PC-9 (cell line): ENCODE data around the gene DIS3L. TPM values are rescaled to one million over a fixed set of nuclear protein-coding genes. Genes with fewer than 3 reads are reported as not detected.

Experiments
- BruUV-seq: library from RNA; stranded (reverse); fragments of 400-500 nt; replicated peaks from 2 replicates; lab custom pipeline; 2021; lab: Mats Ljungman, UMichigan
- CTCF ChIA-PET: fragments of 300-600 bp; sonication (Branson Sonifier 250); formaldehyde crosslinking; loops from one replicate; lab custom pipeline; 2022; ENCODE audit warnings: antibody characterized with exemption; lab: Charles Lee
- POLR2A ChIA-PET: fragments of 300-600 bp; sonication (Branson Sonifier 250); formaldehyde crosslinking; loops from one replicate; lab custom pipeline; 2022; ENCODE audit warnings: antibody characterized with exemption; ENCODE audit not compliant: unreplicated experiment; lab: Charles Lee
- DNase-seq, 2 experiments: peaks; one replicate each; pipeline versions ENCODE4 v3.0.0 to v3.0.0-alpha.2; 2015 to 2022; ENCODE audit warnings: mixed read lengths in 1 of 2
- H2AFZ ChIP-seq: fragments of 200-600 bp; sonication (generic); 2 replicates; pipeline ENCODE4 v1.8.1; 2017; ENCODE audit warnings: antibody characterized with exemption
- H3F3A ChIP-seq: fragments of 200-600 bp; sonication (generic); 2 replicates; pipeline ENCODE4 v1.8.1; 2017; ENCODE audit warnings: antibody characterized with exemption, mild to moderate bottlenecking, low read depth; ENCODE audit not compliant: insufficient read depth
- H3K27ac ChIP-seq: fragments of 200-600 bp; sonication (generic); 2 replicates; pipeline ENCODE4 v1.6.1; 2016; ENCODE audit warnings: mixed run types
- H3K27me3 ChIP-seq: fragments of 200-600 bp; sonication (generic); 2 replicates; pipeline ENCODE4 v1.6.1; 2016; ENCODE audit warnings: low read depth, mixed run types; ENCODE audit not compliant: insufficient read depth
- H3K36me3 ChIP-seq: fragments of 200-600 bp; sonication (generic); 2 replicates; pipeline ENCODE4 v1.6.1; 2016; ENCODE audit warnings: low read depth, mixed run types
- H3K4me1 ChIP-seq: fragments of 200-600 bp; sonication (generic); replicated peaks from 2 replicates; pipeline ENCODE4 v1.6.1; 2016; ENCODE audit warnings: mixed run types; ENCODE audit not compliant: insufficient read depth
- H3K4me2 ChIP-seq: fragments of 200-600 bp; sonication (generic); 2 replicates; pipeline ENCODE4 v1.6.1; 2017; ENCODE audit warnings: mixed run types
- H3K4me3 ChIP-seq: fragments of 200-600 bp; sonication (generic); 2 replicates; pipeline ENCODE4 v1.6.1; 2016; ENCODE audit warnings: mixed run types
- H3K79me2 ChIP-seq: fragments of 200-600 bp; sonication (generic); 2 replicates; pipeline ENCODE4 v1.6.1; 2017; ENCODE audit warnings: low read depth, mixed run types
- H3K9me2 ChIP-seq: fragments of 200-600 bp; sonication (generic); 2 replicates; pipeline ENCODE4 v1.8.1; 2017; ENCODE audit warnings: mild to moderate bottlenecking; ENCODE audit not compliant: insufficient read depth
- H3K9me3 ChIP-seq: fragments of 200-600 bp; sonication (generic); 2 replicates; pipeline ENCODE4 v1.8.1; 2016; ENCODE audit warnings: low read depth; ENCODE audit not compliant: insufficient read depth
- H4K20me1 ChIP-seq: fragments of 200-600 bp; sonication (generic); 2 replicates; pipeline ENCODE4 v1.8.1; 2017; ENCODE audit not compliant: insufficient read depth
- EZH2 ChIP-seq: fragments of 200-600 bp; sonication (generic); IDR thresholded peaks from 2 replicates; pipeline ENCODE4 v1.8.0; 2017; ENCODE audit warnings: antibody characterized with exemption, low read depth
- intact Hi-C: fragments of 100-400 bp; cut with micrococcal nuclease; formaldehyde crosslinking; loops from one replicate; pipeline ENCODE4 v1.10.0; 2022; ENCODE audit not compliant: unreplicated experiment
- total RNA-seq: library from RNA; stranded (reverse); gene quantifications from 2 replicates; pipeline ENCODE4 v1.2.3, GENCODE V29; 2021
- TF ChIP-seq, protein P1 (sequence below): fragments of 200-600 bp; sonication (generic); conservative IDR thresholded peaks from 2 replicates; pipeline ENCODE4 v1.6.1; 2017; ENCODE audit warnings: mixed run types, antibody characterized with exemption, mild to moderate bottlenecking, moderate library complexity

Gene DIS3L
- total RNA-seq, 1 experiment from 2014 or later: 27.7 TPM

DNA sequence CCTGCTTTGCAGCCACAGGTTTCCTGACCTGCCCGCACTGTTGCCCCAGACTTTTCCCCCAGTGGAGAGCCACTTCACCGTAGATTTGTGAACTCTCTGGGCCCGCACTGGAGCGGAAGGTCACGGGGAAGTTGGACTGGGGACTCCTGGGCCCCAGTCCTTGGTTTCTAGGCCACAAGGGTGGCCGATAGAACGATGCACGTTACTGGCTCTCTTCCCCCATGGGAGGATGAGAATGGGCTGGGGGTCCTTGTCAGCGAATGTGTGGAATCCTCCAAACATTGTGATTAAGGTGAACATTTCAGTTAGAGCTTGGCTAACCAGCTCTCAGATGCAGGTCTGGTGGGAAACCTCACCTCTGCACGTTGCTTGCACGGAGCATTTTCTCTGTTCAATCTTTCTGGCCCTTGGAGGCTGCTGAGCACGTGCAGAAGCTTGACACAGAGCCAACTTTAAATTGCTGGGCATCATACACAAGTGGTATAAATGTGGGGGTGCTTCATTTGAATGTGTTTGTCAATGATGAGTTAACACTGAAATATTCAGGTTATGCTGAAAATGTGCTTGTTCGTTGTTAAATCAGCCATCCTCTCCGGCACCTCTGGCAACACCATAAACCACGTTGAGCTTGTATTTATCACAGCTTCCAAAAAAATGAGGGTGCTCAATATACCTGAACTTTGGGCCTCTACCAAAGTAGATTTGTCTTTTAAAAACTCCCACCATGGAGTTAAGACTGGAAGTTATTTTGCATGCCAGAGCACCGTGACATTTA is 976 bp downstream of the DIS3L start:
- H4K20me1 ChIP-seq: no peaks in the 10 kb centered on the region
- CTCF ChIA-PET: no interaction called here
- H3K4me1 ChIP-seq: peaks cover 28% of the 10 kb centered on the region
- H3K79me2 ChIP-seq: peaks cover 19% of the 10 kb centered on the region
- POLR2A ChIA-PET: interaction anchor here (0.6 to 0.7 kb wide), 6 partner anchors 18 to 332 kb away, joined by 3 to 6 read pairs (median 5); no protein-coding TSS in a partner anchor
- H3K9me2 ChIP-seq: no peaks in the 10 kb centered on the region
- H3F3A ChIP-seq: peaks cover 15% of the 10 kb centered on the region
- peak overlapping the region; percentile 57 for H3K27ac ChIP-seq
- peak overlapping the region; percentile 81 for H3K4me2 ChIP-seq
- peak overlapping the region; percentile 78 for H2AFZ ChIP-seq
- DNase-seq: peak; percentile 40 to 79
- no peaks in the 10 kb centered on the region for H3K36me3 ChIP-seq
- TF ChIP-seq, protein P1, sequence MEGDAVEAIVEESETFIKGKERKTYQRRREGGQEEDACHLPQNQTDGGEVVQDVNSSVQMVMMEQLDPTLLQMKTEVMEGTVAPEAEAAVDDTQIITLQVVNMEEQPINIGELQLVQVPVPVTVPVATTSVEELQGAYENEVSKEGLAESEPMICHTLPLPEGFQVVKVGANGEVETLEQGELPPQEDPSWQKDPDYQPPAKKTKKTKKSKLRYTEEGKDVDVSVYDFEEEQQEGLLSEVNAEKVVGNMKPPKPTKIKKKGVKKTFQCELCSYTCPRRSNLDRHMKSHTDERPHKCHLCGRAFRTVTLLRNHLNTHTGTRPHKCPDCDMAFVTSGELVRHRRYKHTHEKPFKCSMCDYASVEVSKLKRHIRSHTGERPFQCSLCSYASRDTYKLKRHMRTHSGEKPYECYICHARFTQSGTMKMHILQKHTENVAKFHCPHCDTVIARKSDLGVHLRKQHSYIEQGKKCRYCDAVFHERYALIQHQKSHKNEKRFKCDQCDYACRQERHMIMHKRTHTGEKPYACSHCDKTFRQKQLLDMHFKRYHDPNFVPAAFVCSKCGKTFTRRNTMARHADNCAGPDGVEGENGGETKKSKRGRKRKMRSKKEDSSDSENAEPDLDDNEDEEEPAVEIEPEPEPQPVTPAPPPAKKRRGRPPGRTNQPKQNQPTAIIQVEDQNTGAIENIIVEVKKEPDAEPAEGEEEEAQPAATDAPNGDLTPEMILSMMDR: no peak
- TF ChIP-seq EZH2: no peak
- no peaks in the 10 kb centered on the region for H3K9me3 ChIP-seq
- intact Hi-C loops: loop anchor here (2.0 to 10.0 kb wide), 3 partner anchors 202 to 680 kb away; partner anchors contain the start of genes INTS14 and SNAPC5
- BruUV-seq: TSS peak; percentile 54
- H3K27me3 ChIP-seq: no peaks in the 10 kb centered on the region
- peak overlapping the region; percentile 52 for H3K4me3 ChIP-seq

DNA sequence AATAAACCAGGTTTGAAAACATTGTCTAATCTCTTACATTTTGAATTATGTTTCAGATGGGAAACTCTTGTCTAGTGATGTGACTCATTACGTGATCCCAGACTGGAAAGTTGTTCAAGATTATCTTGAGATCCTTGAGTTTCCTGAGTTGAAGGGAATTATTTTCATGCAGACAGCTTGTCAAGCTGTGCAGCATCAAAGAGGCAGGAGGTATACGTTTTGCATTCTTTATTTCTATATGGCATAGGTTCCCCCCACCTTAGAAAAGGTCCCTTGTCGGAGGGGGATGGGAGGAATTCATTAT is 1.5 kb downstream of the DIS3L start:
- no peaks in the 10 kb centered on the region for H3K9me2 ChIP-seq
- peaks cover 19% of the 10 kb centered on the region for H3K79me2 ChIP-seq
- no peaks in the 10 kb centered on the region for H3K9me3 ChIP-seq
- no peak overlapping the region for H2AFZ ChIP-seq
- no peaks in the 10 kb centered on the region for H3K36me3 ChIP-seq
- peak overlapping the region; percentile 81 for H3K4me2 ChIP-seq
- CTCF ChIA-PET: no interaction called here
- peaks cover 28% of the 10 kb centered on the region for H3K4me1 ChIP-seq
- POLR2A ChIA-PET: interaction anchor here (0.6 to 0.7 kb wide), 4 partner anchors 18 to 331 kb away, joined by 5 to 6 read pairs (median 5); no protein-coding TSS in a partner anchor
- peak overlapping the region; percentile 52; the same call in 1 of the 2 replicates for H3K4me3 ChIP-seq
- no peaks in the 10 kb centered on the region for H4K20me1 ChIP-seq
- H3K27me3 ChIP-seq: no peaks in the 10 kb centered on the region
- intact Hi-C loops: loop anchor here (2.0 to 10.0 kb wide), 3 partner anchors 202 to 680 kb away; partner anchors contain the start of genes INTS14 and SNAPC5
- no peak for TF ChIP-seq EZH2
- TF ChIP-seq, protein P1: no peak
- no peak for DNase-seq
- no TSS peak for BruUV-seq
- peak overlapping the region; percentile 57 for H3K27ac ChIP-seq
- peaks cover 15% of the 10 kb centered on the region for H3F3A ChIP-seq

DNA sequence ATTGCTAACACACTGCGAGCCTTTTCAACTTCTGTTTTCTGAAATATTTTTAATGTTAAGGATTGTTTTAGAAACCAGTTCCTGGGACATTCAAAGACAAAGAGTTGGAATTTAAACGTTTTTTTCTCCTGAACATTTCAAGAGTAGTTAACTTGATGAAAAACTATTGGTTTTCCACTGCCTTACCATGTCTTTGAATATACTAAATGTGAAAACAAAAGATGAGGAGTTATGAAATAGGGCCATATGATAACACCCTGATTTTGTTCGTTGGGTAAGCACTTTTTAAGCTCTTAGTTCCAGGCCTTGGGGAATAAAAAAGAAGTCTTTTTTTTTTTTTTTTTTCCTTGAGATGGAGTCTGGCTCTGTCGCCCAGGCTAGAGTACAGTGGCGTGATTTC is 2.8 kb downstream of the DIS3L start:
- Histone ChIP-seq H3K79me2 (peaks cover 19% of the 10 kb centered on the region), H3K4me3 (no peak overlapping the region), H3K27ac (no peak overlapping the region), H3K4me2 (0 out of 2 replicates have a peak overlapping the region, but pooled peaks have one; percentile 81), H3K4me1 (peaks cover 16% of the 10 kb centered on the region), H2AFZ (no peak overlapping the region), H3K27me3 (no peaks in the 10 kb centered on the region), H4K20me1 (no peaks in the 10 kb centered on the region), H3K36me3 (no peaks in the 10 kb centered on the region), H3K9me2 (no peaks in the 10 kb centered on the region), H3F3A (peaks cover 15% of the 10 kb centered on the region), H3K9me3 (no peaks in the 10 kb centered on the region)
- no peak for DNase-seq
- ChIA-PET CTCF (interaction anchor here (0.6 to 0.7 kb wide), 3 partner anchors 203 to 374 kb away, joined by 3 to 8 read pairs (median 7); no protein-coding TSS in a partner anchor), POLR2A (no interaction called here)
- BruUV-seq: TSS peak; percentile 5
- intact Hi-C loops: loop anchor here (10.0 kb wide), 1 partner anchor 681 kb away; the partner anchor contains the start of gene INTS14
- no peak for TF ChIP-seq EZH2
- TF ChIP-seq, protein P1: no peak
